GM21515 (cell line): ENCODE results near the gene CX3CR1.
"Not testable (repeated sequence)": the region's sequence is repeated elsewhere in the genome, so short reads cannot be mapped to it uniquely, and the experiment has no call there.

ENCODE experiments used
- ATAC-seq: cut with Tn5 transposase; IDR thresholded peaks from one replicate; pipeline ENCODE4 v1.9.1; 2021; ENCODE audit not compliant: unreplicated experiment

Gene CX3CR1

GRCh38 chr3:39279745-39280517 is at the start of gene CX3CR1:
CX3CR1 (minus strand) TSS chr3:39280036; CDS start chr3:39266509, 13,527 bp downstream.
- ATAC-seq, result no peak

GRCh38 chr3:39329493-39329892 is 49.7 kb upstream of the CX3CR1 start, which contains the start of gene CCR8:
CCR8 (plus strand) TSS chr3:39329709; CDS start chr3:39332332, 2,623 bp downstream.
- no peak for ATAC-seq

DNA sequence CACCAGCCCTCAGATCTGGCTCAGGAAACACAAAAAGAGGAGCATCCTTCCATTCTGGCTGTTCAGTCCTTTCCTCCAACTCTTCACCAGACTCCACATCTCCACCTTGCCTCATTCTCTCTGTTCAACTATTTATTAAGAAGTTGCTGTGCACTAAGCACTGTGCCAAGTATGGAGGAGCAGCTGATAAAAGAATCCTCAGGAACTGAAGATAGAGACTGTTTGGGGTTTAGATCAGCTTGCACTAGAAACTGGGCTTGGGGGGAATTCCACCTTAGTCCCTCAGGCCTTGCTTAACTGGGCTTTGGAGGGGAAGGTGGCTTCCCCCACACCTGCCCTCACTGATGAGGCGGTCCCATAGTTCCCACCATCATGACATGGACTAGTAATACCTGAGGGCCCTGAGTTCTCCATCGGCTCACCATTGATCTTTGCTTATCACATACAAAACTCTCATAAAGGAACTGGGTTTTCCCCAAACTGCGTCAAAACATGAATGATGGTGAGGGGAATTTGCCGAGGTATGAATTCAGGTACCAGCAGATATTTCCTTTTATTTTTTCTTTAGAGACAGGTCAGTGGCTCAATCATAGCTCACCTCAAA is 48.0 kb upstream of the CX3CR1 start:
- peak; percentile 63 for ATAC-seq

DNA sequence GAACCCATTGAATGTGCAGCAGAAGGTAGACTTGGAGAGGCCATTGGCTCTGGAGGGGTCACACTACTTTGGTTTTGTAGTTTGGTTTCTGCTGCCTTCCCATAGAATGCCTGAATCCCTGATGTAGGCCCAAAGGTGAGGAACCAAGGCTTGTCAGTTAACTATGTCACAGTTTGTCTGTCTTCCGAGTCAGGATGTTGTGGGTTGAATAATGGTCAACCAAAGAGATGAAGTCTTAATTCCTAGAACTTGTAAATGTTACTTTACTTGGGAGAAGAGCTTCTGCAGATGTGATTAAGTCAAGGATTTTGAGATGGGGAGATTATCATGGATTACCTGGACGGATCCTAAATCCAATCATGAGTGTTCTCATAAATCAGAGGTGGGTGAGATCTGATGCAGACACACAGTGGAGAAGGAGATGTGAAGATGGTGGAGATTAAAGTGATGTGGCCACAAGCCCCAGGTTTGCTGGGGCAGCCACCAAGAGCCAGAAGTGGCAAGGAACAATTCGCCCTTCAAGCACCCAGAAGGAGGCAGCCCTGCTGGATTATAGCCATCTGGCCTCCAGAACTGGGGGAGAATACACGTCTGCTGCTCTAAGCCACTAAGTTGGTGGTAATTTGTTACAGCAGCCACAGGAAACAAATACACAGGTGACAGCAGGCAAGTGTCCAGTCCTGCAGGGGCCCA is 47.4 kb upstream of the CX3CR1 start:
- peak; percentile 17 for ATAC-seq

- ATAC-seq, result no peak
Measured at GRCh38 chr3:39325236-39325635, 45.4 kb upstream of the CX3CR1 start.

- ATAC-seq, result no peak
Measured at GRCh38 chr3:39323494-39323893, 43.7 kb upstream of the CX3CR1 start.

- no peak for ATAC-seq
Measured at GRCh38 chr3:39322936-39323335, 43.1 kb upstream of the CX3CR1 start.

GRCh38 chr3:39322209-39322715 is 42.4 kb upstream of the CX3CR1 start:
- not testable (repeated sequence) for ATAC-seq

- not testable (repeated sequence) for ATAC-seq
Measured at GRCh38 chr3:39321574-39321983, 41.7 kb upstream of the CX3CR1 start.

DNA sequence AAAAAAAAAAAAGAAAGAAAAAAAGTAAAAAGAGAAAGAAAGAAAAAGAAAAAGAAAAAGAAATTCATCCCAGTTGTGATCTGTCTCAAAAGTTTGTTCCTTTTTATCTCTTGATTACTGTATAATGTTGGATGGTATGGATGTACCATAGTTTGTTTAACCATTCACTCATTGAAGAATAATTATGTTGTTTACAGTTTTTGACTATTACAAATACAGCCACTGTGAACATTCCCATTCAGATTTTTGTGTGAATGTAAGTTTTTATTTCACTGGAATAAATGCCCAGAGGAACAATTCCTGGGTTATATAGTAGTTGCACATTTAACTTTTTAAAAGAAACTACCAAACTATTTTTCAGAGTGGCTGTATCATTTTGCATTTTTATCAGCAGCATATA is 39.4 kb upstream of the CX3CR1 start:
- no peak for ATAC-seq

DNA sequence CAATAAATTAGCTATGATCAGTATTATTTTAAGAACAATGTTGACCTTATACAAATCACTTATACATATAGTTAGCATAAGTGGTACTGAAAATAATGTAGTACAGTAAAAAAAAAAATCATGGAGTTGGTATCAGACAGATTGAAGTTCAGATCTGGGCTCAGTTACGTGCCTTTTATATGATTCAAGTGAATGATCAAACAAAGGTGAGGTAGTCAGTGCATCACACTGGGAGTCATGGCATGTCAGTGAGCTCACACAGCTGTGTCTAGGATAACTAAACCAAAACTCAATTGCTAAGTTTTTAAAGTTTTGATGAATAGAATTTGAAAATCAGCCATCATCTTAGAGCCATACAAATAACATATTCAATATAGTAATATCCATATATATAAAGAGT is 38.5 kb upstream of the CX3CR1 start:
- ATAC-seq, result no peak

DNA sequence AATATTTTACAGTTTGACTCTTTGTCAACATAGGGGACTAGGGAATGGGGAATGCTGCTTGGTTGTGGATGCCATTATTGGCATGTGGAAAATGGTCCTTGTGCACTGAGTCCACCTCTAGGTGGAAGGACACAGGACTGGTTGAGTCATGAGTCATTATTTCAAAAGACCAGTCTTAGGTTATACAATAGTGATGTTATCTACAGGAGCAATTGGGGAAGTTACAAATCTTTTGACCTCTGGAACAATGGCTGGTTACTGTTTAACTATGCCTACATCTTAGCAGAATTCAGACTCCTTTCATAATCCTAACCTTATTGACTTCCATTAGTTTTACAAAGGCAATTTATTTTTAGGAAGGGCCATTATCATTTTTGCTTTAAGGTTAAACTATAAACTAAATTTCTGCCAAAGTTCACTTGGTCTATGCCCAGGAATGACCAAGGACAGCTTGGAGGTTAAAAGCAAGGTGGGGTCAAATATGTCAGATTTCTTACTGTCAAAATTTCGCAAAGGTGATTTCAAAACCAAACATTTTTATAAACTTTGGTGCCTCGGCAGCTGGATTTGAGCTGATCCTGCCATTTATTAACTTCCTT is 37.8 kb upstream of the CX3CR1 start:
- ATAC-seq, result no peak

GRCh38 chr3:39315420-39315819 is 35.6 kb upstream of the CX3CR1 start:
- no peak for ATAC-seq

GRCh38 chr3:39313289-39313688 is 33.5 kb upstream of the CX3CR1 start:
- ATAC-seq, result no peak

- no peak for ATAC-seq
Measured at GRCh38 chr3:39302178-39302577, 22.3 kb upstream of the CX3CR1 start.

- no peak for ATAC-seq
Measured at GRCh38 chr3:39299279-39299678, 19.4 kb upstream of the CX3CR1 start.

- ATAC-seq, result no peak
Measured at GRCh38 chr3:39296197-39297077, 16.6 kb upstream of the CX3CR1 start.

- ATAC-seq, result peak; percentile 78
Measured at GRCh38 chr3:39295184-39295775, 15.4 kb upstream of the CX3CR1 start.

DNA sequence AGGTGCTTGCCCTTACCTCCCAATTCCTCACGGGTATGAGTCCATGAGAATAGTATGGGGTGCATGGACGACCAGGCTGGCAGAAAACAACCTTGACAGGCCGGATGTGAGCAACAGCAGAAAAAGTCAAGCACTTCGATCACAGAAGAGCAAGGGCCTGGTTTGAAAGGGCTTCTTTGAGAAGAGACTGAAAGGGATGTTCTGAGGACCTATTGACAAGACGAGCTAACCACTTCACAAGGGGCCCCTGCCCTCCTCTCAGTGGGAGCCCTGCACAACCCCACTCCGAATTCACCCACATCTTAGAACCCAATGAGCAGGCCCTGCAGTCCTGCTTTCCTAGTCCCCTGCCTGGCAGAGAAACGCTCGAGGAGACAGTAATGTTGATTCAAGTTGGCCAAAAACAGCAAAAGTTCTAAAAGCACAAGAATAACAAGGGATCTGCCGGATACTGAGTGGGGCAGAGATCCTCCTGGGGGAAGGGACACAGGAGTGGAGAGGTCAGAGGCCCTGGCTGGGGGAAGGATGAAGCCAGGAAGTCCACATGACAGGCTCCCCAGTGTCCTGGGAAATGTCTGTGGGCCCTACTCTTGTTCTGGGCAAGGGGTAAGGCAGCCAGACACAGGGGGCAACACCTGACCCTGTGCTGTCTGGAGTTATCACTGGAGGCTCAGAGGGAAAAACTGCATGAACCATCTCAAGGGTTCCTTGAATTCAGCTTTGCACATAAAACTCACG is 14.8 kb upstream of the CX3CR1 start:
- ATAC-seq, result no peak
